K562 (cell line): Measurements from ENCODE around the gene HPS4. TPM values are rescaled to one million over a fixed set of nuclear protein-coding genes. Genes with fewer than 3 reads are reported as not detected.

ENCODE experiments used
- CREB3L1 ChIP-seq: fragments of 450-650 bp; IDR thresholded peaks from 2 replicates; pipeline ENCODE4 v1.6.1; 2014; ENCODE audit warnings: low read depth, mild to moderate bottlenecking, moderate library complexity, borderline replicate concordance
- HMG20B ChIP-seq: fragments of 250-450 bp; sonication (Bioruptor Pico); IDR thresholded peaks from 2 replicates; pipeline ENCODE4 v1.5.0; 2021; ENCODE audit warnings: mild to moderate bottlenecking
- NR2F6 ChIP-seq: fragments of 450-650 bp; formaldehyde crosslinking; IDR thresholded peaks from 2 replicates; pipeline ENCODE4 v1.4.0; 2020; ENCODE audit warnings: mild to moderate bottlenecking
- RHOXF2B ChIP-seq: fragments of 250-450 bp; sonication (Bioruptor Pico); conservative IDR thresholded peaks from 2 replicates; pipeline ENCODE4 v1.5.1; 2021
- ZNF354B ChIP-seq: fragments of 250-450 bp; sonication (Bioruptor Pico); IDR thresholded peaks from 2 replicates; pipeline ENCODE4 v1.4.0; 2020
- ZNF551 ChIP-seq: fragments of 250-450 bp; sonication (Bioruptor Pico); IDR thresholded peaks from 2 replicates; pipeline ENCODE4 v1.5.0; 2021; ENCODE audit warnings: mild to moderate bottlenecking, moderate library complexity
- polyA plus RNA-seq, 8 experiments: library from polyadenylated mRNA; depleted of rRNA in 4 of 8; stranded (reverse) in 5 of 8; unstranded in 3 of 8; fragments of >200 nt; fragmentation: Nextera tagmentation in 2 of 8; fragmentation: Illumina TruSeq in 1 of 8; extraction: Ambion mirVana in 2 of 8; extraction: Trizol in 1 of 8; gene quantifications; 2 replicates each; pipeline versions ENCODE4 v1.2.1 to v1.2.3, GENCODE V29; 2011 to 2014; ENCODE audit warnings: inconsistent platforms in 1 of 8, missing spikeins in 1 of 8
- total RNA-seq, 7 experiments: library from RNA; depleted of rRNA in 6 of 7; stranded (reverse); fragments of >200 nt in 6 of 7; fragmentation: Illumina TruSeq in 2 of 7; extraction: Trizol in 2 of 7; gene quantifications; 2 replicates each; pipeline versions ENCODE4 v1.2.1 to v1.2.3, GENCODE V29; 2011 to 2021; ENCODE audit warnings: low replicate concordance in 1 of 7
- TF ChIP-seq, protein P1 (sequence below): fragments of 250-450 bp; sonication (Bioruptor Pico); IDR thresholded peaks from 2 replicates; pipeline ENCODE4 v1.5.0; 2020; ENCODE audit warnings: mild to moderate bottlenecking
- TF ChIP-seq, protein P2 (sequence below): sonication (generic); formaldehyde crosslinking; IDR thresholded peaks from 2 replicates; pipeline ENCODE4 v1.8.1; 2023; ENCODE audit warnings: mild to moderate bottlenecking, missing genetic modification reagents

Gene HPS4
- total and polyA plus RNA-seq, 9 of the 15 experiments (the other 6 are each of a cell fraction or from before 2014, with no cell fraction given): 12.8 to 29.2 (median 25.3) TPM

- TF ChIP-seq CREB3L1 (no peak), ZNF354B (no peak), NR2F6 (no peak), ZNF551 (CRISPR knock-in tag) (no peak), RHOXF2B (CRISPR knock-in tag) (no peak), HMG20B (CRISPR knock-in tag) (no peak)
- TF ChIP-seq, protein P1, sequence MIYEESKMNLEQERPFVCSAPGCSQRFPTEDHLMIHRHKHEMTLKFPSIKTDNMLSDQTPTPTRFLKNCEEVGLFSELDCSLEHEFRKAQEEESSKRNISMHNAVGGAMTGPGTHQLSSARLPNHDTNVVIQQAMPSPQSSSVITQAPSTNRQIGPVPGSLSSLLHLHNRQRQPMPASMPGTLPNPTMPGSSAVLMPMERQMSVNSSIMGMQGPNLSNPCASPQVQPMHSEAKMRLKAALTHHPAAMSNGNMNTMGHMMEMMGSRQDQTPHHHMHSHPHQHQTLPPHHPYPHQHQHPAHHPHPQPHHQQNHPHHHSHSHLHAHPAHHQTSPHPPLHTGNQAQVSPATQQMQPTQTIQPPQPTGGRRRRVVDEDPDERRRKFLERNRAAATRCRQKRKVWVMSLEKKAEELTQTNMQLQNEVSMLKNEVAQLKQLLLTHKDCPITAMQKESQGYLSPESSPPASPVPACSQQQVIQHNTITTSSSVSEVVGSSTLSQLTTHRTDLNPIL: no peak
- TF ChIP-seq, protein P2, sequence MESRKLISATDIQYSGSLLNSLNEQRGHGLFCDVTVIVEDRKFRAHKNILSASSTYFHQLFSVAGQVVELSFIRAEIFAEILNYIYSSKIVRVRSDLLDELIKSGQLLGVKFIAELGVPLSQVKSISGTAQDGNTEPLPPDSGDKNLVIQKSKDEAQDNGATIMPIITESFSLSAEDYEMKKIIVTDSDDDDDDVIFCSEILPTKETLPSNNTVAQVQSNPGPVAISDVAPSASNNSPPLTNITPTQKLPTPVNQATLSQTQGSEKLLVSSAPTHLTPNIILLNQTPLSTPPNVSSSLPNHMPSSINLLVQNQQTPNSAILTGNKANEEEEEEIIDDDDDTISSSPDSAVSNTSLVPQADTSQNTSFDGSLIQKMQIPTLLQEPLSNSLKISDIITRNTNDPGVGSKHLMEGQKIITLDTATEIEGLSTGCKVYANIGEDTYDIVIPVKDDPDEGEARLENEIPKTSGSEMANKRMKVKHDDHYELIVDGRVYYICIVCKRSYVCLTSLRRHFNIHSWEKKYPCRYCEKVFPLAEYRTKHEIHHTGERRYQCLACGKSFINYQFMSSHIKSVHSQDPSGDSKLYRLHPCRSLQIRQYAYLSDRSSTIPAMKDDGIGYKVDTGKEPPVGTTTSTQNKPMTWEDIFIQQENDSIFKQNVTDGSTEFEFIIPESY (CRISPR knock-in tag): no peak
Measured at GRCh38 chr22:26496456-26496855, 12.9 kb upstream of the HPS4 start (continued).
